T-helper 1 cell treated with Interleukin-12 subunit alpha and Interleukin-12 subunit beta and Interleukin-4 antibody, amounts not matched to agents 30 μg/mL and 1 μg/mL, for 36 hours (primary cell): ENCODE results near the gene SPHK2.
A peak's percentile ranks its signal among the peaks of the same experiment; 100 is the strongest.

Source experiments
- H3K27ac Mint-ChIP-seq: one replicate; pipeline ENCODE4 v1.8.0; 2021; ENCODE audit warnings: mild to moderate bottlenecking, mixed read lengths
- H3K27me3 Mint-ChIP-seq: one replicate; pipeline ENCODE4 v1.8.0; 2021; ENCODE audit warnings: low read depth, mixed read lengths
- H3K36me3 Mint-ChIP-seq: one replicate; pipeline ENCODE4 v1.8.0; 2021; ENCODE audit warnings: low read depth, mixed read lengths
- H3K4me1 Mint-ChIP-seq: one replicate; pipeline ENCODE4 v1.8.0; 2021; ENCODE audit warnings: low read depth, mixed read lengths
- H3K4me3 Mint-ChIP-seq: one replicate; pipeline ENCODE4 v1.8.0; 2021; ENCODE audit warnings: mild to moderate bottlenecking, moderate library complexity, mixed read lengths
- H3K9me3 Mint-ChIP-seq: one replicate; pipeline ENCODE4 v1.8.0; 2021; ENCODE audit warnings: mixed read lengths

SPHK2 gene

DNA sequence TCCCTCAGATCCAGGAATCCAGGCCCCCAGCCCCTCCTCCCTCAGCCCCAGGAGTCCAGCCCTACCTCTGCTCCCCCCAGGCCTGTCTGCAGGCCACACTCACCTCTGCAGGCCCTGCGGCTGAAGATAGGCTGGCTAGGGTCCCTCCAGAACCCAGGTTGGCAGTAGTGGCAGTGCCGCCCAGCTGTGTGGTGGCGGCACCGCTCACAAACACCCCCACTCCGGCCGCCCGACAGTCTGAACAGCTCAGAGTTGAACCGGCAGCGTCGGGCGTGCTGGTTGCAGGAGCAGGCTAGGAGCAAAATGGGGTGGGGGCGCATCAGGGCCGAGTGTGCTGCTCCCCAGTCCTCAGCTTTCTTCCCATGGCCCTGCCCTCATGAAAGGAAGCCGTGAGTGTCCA, 45.2 kb downstream of the SPHK2 start:
- Mint-ChIP-seq H3K27ac (no peak overlapping the region), H3K4me3 (no peak overlapping the region), H3K27me3 (peaks cover 3% of the 10 kb centered on the region), H3K36me3 (peaks cover under 1% of the 10 kb centered on the region), H3K9me3 (peaks cover under 1% of the 10 kb centered on the region), H3K4me1 (peaks cover 9% of the 10 kb centered on the region)

GRCh38 chr19:48665786-48666185, 46.5 kb downstream of the SPHK2 start:
- peaks cover 2% of the 10 kb centered on the region for H3K36me3 Mint-ChIP-seq
- peaks cover 7% of the 10 kb centered on the region for H3K4me1 Mint-ChIP-seq
- H3K27me3 Mint-ChIP-seq: peaks cover 3% of the 10 kb centered on the region
- H3K27ac Mint-ChIP-seq: no peak overlapping the region
- no peak overlapping the region for H3K4me3 Mint-ChIP-seq
- H3K9me3 Mint-ChIP-seq: peaks cover 6% of the 10 kb centered on the region

DNA sequence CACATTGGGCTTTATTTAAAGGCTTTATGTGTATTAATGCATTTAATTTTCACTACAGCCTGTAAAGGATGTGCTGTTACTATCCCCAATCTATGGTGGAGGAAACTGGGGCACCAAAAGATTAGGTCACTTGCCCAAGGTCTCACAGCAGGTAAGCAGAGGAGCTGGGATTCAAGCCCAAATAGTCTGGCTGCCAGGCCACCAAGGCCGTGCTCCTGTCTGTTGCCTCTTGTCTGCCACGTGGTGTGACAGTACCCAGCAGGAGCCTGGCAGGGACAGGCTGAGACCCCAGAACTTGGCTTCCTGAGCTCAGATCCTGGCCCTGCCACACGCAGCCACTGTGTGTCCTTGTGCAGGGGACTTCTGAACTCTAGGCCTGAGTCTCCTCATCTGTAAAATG, 49.0 kb downstream of the SPHK2 start:
- H3K36me3 Mint-ChIP-seq: peaks cover 2% of the 10 kb centered on the region
- peaks cover 6% of the 10 kb centered on the region for H3K9me3 Mint-ChIP-seq
- no peak overlapping the region for H3K27ac Mint-ChIP-seq
- H3K4me3 Mint-ChIP-seq: no peak overlapping the region
- peaks cover 3% of the 10 kb centered on the region for H3K27me3 Mint-ChIP-seq
- no peaks in the 10 kb centered on the region for H3K4me1 Mint-ChIP-seq

DNA sequence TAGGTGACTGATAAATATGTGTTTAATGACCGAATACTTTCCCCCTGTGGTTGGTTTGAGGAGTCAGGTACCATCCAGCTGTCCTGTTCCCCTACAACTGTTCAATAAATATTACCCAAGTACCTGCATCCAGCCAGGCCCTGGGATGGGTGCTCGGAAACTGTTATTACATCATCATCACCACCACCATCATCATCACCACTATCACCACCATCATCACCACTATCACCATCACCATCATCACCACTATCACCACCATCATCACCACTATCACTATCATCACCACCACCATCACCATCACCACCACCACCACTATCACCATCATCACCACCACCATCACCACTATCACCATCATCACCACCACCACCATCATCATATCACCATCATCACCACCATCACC, 49.5 kb downstream of the SPHK2 start:
- Mint-ChIP-seq H3K27ac (peak overlapping the region; percentile 0), H3K36me3 (peaks cover 2% of the 10 kb centered on the region), H3K9me3 (peaks cover 6% of the 10 kb centered on the region), H3K4me1 (no peaks in the 10 kb centered on the region), H3K4me3 (no peak overlapping the region), H3K27me3 (peaks cover 3% of the 10 kb centered on the region)

- H3K4me3 Mint-ChIP-seq: no peak overlapping the region
- H3K27ac Mint-ChIP-seq: peak overlapping the region; percentile 36
- peaks cover 3% of the 10 kb centered on the region for H3K27me3 Mint-ChIP-seq
- H3K9me3 Mint-ChIP-seq: peaks cover 6% of the 10 kb centered on the region
- H3K4me1 Mint-ChIP-seq: peaks cover 2% of the 10 kb centered on the region
- H3K36me3 Mint-ChIP-seq: peaks cover 2% of the 10 kb centered on the region
Observed at GRCh38 chr19:48669903-48670668, 50.8 kb downstream of the SPHK2 start.

- peaks cover 6% of the 10 kb centered on the region for H3K9me3 Mint-ChIP-seq
- H3K27me3 Mint-ChIP-seq: peaks cover 1% of the 10 kb centered on the region
- peaks cover 7% of the 10 kb centered on the region for H3K4me1 Mint-ChIP-seq
- H3K27ac Mint-ChIP-seq: no peak overlapping the region
- H3K36me3 Mint-ChIP-seq: peaks cover 2% of the 10 kb centered on the region
- H3K4me3 Mint-ChIP-seq: no peak overlapping the region
Observed at GRCh38 chr19:48670699-48671445, 51.6 kb downstream of the SPHK2 start.

GRCh38 chr19:48671446-48671995, 52.2 kb downstream of the SPHK2 start:
- Mint-ChIP-seq H3K27ac (no peak overlapping the region), H3K9me3 (peaks cover 6% of the 10 kb centered on the region), H3K36me3 (peaks cover 2% of the 10 kb centered on the region), H3K4me1 (peaks cover 7% of the 10 kb centered on the region), H3K27me3 (no peaks in the 10 kb centered on the region), H3K4me3 (no peak overlapping the region)

GRCh38 chr19:48672994-48673393, 53.7 kb downstream of the SPHK2 start, which contains the start of gene NTN5:
NTN5 (minus strand) TSS chr19:48673017; CDS start chr19:48670986, 2,031 bp downstream.
- no peak within 1 kb of the TSS for H3K27ac Mint-ChIP-seq
- H3K9me3 Mint-ChIP-seq: peaks cover 6% of the 10 kb centered on the region

GRCh38 chr19:48673436-48674100, 54.3 kb downstream of the SPHK2 start:
- no peak overlapping the region for H3K4me3 Mint-ChIP-seq
- H3K9me3 Mint-ChIP-seq: peaks cover 6% of the 10 kb centered on the region
- peaks cover 2% of the 10 kb centered on the region for H3K36me3 Mint-ChIP-seq
- H3K4me1 Mint-ChIP-seq: peaks cover 7% of the 10 kb centered on the region
- H3K27ac Mint-ChIP-seq: no peak overlapping the region
- H3K27me3 Mint-ChIP-seq: no peaks in the 10 kb centered on the region

More at GRCh38 chr19:48672994-48673393, 53.7 kb downstream of the SPHK2 start, which contains the start of gene NTN5:
- H3K27me3 Mint-ChIP-seq: no peaks in the 10 kb centered on the region
- no peak within 1 kb of the TSS for H3K4me3 Mint-ChIP-seq
- peaks cover 7% of the 10 kb centered on the region for H3K4me1 Mint-ChIP-seq
- H3K36me3 Mint-ChIP-seq: peaks cover 2% of the 10 kb centered on the region

DNA sequence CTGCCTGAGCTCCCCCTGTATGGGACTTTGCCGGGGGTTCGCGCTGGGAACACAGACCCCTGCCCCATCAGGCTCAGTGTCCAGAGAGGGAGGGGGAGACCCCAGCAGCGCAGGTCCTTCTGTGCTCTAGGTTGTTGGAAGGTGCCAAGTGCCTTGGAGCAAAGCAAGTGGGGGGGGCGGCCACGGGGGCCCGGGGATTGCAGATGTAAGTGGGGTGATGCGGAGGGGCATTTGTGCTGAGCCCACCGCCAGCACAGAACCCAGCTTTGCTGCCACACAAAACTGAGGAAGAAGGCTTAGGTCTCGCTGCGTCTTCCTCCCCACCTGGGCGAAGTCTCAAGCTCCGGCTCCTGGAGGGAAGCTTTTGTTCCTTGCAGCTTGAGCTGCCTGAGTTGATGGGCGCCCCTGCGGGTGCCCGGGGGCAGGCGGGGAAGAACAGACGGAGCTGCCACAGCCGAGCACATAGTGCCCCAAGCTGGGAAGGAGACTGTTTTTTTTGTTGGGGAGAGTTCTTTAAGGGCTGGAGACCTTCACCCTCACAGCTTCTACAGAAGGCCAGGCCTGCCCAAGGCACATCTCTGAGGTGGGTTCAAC, 55.0 kb downstream of the SPHK2 start:
- Mint-ChIP-seq H3K9me3 (peaks cover 6% of the 10 kb centered on the region), H3K27ac (no peak overlapping the region), H3K27me3 (no peaks in the 10 kb centered on the region), H3K4me1 (peaks cover 7% of the 10 kb centered on the region), H3K4me3 (no peak overlapping the region), H3K36me3 (peaks cover 2% of the 10 kb centered on the region)

DNA sequence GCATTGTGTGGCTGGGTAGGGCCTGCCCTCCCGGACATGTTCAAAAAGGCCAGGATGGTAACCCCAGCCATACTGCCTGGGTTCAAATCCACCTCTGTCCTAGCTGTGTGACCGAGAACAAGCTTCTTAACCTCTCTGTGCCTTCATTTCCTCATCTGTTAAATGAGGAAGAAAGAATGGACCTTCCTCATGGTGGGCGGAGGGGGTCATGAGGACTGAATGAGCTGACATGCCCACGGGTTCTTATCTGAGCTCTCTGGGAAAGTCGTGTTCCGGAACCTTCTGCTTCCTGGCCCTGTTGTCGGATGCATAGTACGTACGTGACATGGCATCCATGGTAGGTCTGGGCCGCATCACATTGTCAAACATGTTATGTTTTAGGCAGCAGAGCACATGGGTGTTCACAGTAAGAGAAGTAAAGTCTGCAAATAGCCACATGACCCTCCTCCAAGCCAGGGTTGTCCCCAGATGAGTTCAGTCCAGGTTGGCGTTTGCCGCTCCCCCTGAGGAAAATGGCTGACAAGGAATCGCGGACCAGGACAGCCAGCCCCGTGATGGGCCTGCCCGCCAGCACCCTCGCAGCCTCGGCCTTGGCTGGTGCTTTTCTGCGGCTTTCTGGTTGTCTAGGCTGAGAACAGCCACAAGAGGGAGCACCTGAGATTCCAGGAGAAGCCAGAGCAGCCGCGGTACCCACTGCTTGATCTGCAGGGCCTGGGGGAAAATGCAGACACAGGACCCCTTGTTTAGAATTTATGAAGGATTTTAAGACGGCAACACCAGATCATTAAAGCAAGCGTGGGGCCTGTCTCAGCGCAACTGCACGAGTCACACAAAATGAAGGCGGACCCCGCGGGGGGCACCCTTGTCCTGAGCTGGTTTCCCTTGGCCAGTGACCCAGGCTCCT, 55.9 kb downstream of the SPHK2 start:
- Mint-ChIP-seq H3K27ac (no peak overlapping the region), H3K4me1 (peaks cover 7% of the 10 kb centered on the region), H3K27me3 (no peaks in the 10 kb centered on the region), H3K36me3 (no peaks in the 10 kb centered on the region), H3K4me3 (no peak overlapping the region), H3K9me3 (no peaks in the 10 kb centered on the region)

- Mint-ChIP-seq H3K4me1 (peaks cover 7% of the 10 kb centered on the region), H3K36me3 (no peaks in the 10 kb centered on the region), H3K4me3 (no peak overlapping the region), H3K27me3 (no peaks in the 10 kb centered on the region), H3K9me3 (no peaks in the 10 kb centered on the region), H3K27ac (no peak overlapping the region)
Observed at GRCh38 chr19:48676487-48676886, 57.2 kb downstream of the SPHK2 start.

DNA sequence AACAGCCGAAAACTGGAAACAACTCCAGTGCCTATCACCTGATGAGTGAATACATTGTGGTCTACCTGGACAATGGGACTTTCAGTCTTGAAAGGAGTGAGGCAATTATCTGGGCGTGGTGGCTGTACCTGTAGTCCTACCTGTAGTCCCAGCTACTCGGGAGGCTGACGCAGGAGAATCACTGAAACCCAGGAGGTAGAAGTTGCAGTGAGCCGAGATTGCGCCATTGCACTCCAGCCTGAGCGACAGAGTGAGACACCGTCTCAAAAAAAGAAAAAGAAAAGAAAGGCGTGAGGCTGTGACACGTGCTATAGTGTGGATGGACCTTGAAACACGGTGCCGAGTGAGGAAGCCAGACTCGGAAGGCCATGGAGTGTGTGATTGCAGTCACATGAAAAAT, 57.6 kb downstream of the SPHK2 start:
- no peaks in the 10 kb centered on the region for H3K27me3 Mint-ChIP-seq
- peaks cover 7% of the 10 kb centered on the region for H3K4me1 Mint-ChIP-seq
- no peak overlapping the region for H3K4me3 Mint-ChIP-seq
- H3K9me3 Mint-ChIP-seq: no peaks in the 10 kb centered on the region
- no peaks in the 10 kb centered on the region for H3K36me3 Mint-ChIP-seq
- H3K27ac Mint-ChIP-seq: no peak overlapping the region
